H9 (cell line): Measurements from ENCODE around the gene PKD1. TPM values are rescaled to one million over a fixed set of nuclear protein-coding genes. Genes with fewer than 3 reads are reported as not detected.

Source experiments
- DNase-seq: peaks from one replicate; pipeline ENCODE4 v3.0.0-alpha.2; 2017
- H2AFZ ChIP-seq: one replicate; pipeline ENCODE4 v1.6.1; 2013; ENCODE audit warnings: mild to moderate bottlenecking, low read length, control low read depth, moderate library complexity
- H2AK5ac ChIP-seq: 2 replicates; pipeline ENCODE4 v1.6.1; 2013; ENCODE audit warnings: low read length, control low read depth, mixed read lengths; ENCODE audit not compliant: insufficient read length
- H2BK120ac ChIP-seq: one replicate; pipeline ENCODE4 v1.6.1; 2013; ENCODE audit warnings: low read depth, mild to moderate bottlenecking, low read length, control low read depth, inconsistent platforms; ENCODE audit not compliant: poor library complexity, severe bottlenecking
- H2BK12ac ChIP-seq: 2 replicates; pipeline ENCODE4 v1.6.1; 2013; ENCODE audit warnings: low read length, control low read depth, mixed read lengths, low read depth; ENCODE audit not compliant: insufficient read length
- H2BK15ac ChIP-seq: 2 replicates; pipeline ENCODE4 v1.6.1; 2013; ENCODE audit warnings: low read depth, low read length, control low read depth
- H2BK20ac ChIP-seq: one replicate; pipeline ENCODE4 v1.6.1; 2013; ENCODE audit warnings: low read depth, mild to moderate bottlenecking, low read length, control low read depth, inconsistent platforms; ENCODE audit not compliant: poor library complexity, severe bottlenecking
- H2BK5ac ChIP-seq: 2 replicates; pipeline ENCODE4 v1.6.1; 2013; ENCODE audit warnings: low read length, control low read depth, mixed read lengths; ENCODE audit not compliant: insufficient read length
- H3K14ac ChIP-seq: 2 replicates; pipeline ENCODE4 v1.6.1; 2013; ENCODE audit warnings: low read length, control low read depth; ENCODE audit not compliant: insufficient read depth
- H3K18ac ChIP-seq: 2 replicates; pipeline ENCODE4 v1.6.1; 2013; ENCODE audit warnings: low read depth, mild to moderate bottlenecking, mixed read lengths, low read length, control low read depth; ENCODE audit not compliant: insufficient read length
- H3K23ac ChIP-seq: 2 replicates; pipeline ENCODE4 v1.6.1; 2013; ENCODE audit warnings: low read length, control low read depth, mixed read lengths, low read depth; ENCODE audit not compliant: insufficient read length
- H3K23me2 ChIP-seq: 2 replicates; pipeline ENCODE4 v1.6.1; 2013; ENCODE audit warnings: low read depth, mild to moderate bottlenecking, mixed read lengths, low read length, control low read depth; ENCODE audit not compliant: insufficient read length, poor library complexity, severe bottlenecking
- H3K27ac ChIP-seq: 2 replicates; pipeline ENCODE4 v1.5.1; 2013; ENCODE audit warnings: low read length, control low read depth, mixed read lengths, low read depth; ENCODE audit not compliant: insufficient read length
- H3K27me3 ChIP-seq: 2 replicates; pipeline ENCODE4 v1.6.1; 2013; ENCODE audit warnings: low read length, control low read depth, inconsistent platforms; ENCODE audit not compliant: insufficient read depth
- H3K4ac ChIP-seq: 2 replicates; pipeline ENCODE4 v1.6.1; 2013; ENCODE audit warnings: low read depth, mild to moderate bottlenecking, control low read depth, inconsistent platforms, low read length, moderate library complexity
- H3K4me1 ChIP-seq: 2 replicates; pipeline ENCODE4 v1.6.1; 2013; ENCODE audit warnings: low read length, control low read depth, inconsistent platforms; ENCODE audit not compliant: insufficient read depth
- H3K4me2 ChIP-seq: 2 replicates; pipeline ENCODE4 v1.6.1; 2013; ENCODE audit warnings: low read length, control low read depth, mixed read lengths; ENCODE audit not compliant: insufficient read length, insufficient read depth
- H3K56ac ChIP-seq: 2 replicates; pipeline ENCODE4 v1.6.1; 2013; ENCODE audit warnings: low read depth, mild to moderate bottlenecking, mixed read lengths, low read length, control low read depth; ENCODE audit not compliant: insufficient read length
- H3K79me1 ChIP-seq: 2 replicates; pipeline ENCODE4 v1.6.1; 2013; ENCODE audit warnings: low read depth, mild to moderate bottlenecking, moderate library complexity, low read length, control low read depth, inconsistent platforms; ENCODE audit not compliant: insufficient read depth, poor library complexity, severe bottlenecking
- H3K79me2 ChIP-seq: 2 replicates; pipeline ENCODE4 v1.6.1; 2013; ENCODE audit warnings: low read length, control low read depth, inconsistent platforms; ENCODE audit not compliant: insufficient read depth
- H3K9ac ChIP-seq: 2 replicates; pipeline ENCODE4 v1.6.1; 2013; ENCODE audit warnings: low read length, control low read depth, mixed read lengths; ENCODE audit not compliant: insufficient read length; ENCODE audit errors: extremely low read depth
- H3K9me3 ChIP-seq: one replicate; pipeline ENCODE4 v1.6.1; 2013; ENCODE audit warnings: low read depth, low read length, inconsistent platforms; ENCODE audit not compliant: control insufficient read depth
- H3T11ph ChIP-seq: one replicate; pipeline ENCODE4 v1.6.1; 2013; ENCODE audit warnings: mild to moderate bottlenecking, low read length, control low read depth, inconsistent platforms
- H4K20me1 ChIP-seq: one replicate; pipeline ENCODE4 v1.6.1; 2013; ENCODE audit not compliant: control insufficient read depth, insufficient read length, insufficient read depth
- H4K5ac ChIP-seq: 2 replicates; pipeline ENCODE4 v1.6.1; 2013; ENCODE audit warnings: low read depth, mild to moderate bottlenecking, mixed read lengths, low read length, control low read depth; ENCODE audit not compliant: insufficient read length
- H4K8ac ChIP-seq: replicated peaks from 2 replicates; pipeline ENCODE4 v1.6.1; 2013; ENCODE audit warnings: low read length, control low read depth, mixed read lengths, low read depth; ENCODE audit not compliant: insufficient read length
- H4K91ac ChIP-seq: 2 replicates; pipeline ENCODE4 v1.6.1; 2013; ENCODE audit warnings: low read depth, mild to moderate bottlenecking, moderate library complexity, mixed read lengths, low read length, control low read depth; ENCODE audit not compliant: insufficient read length
- H3K27ac Mint-ChIP-seq, 3 experiments: 2 replicates in 2 of 3; 3 replicates in 1 of 3; pipeline ENCODE4 v1.8.0; 2020 to 2021; ENCODE audit warnings: mixed read lengths in 3 of 3, mild to moderate bottlenecking in 1 of 3, moderate library complexity in 1 of 3
- H3K27me3 Mint-ChIP-seq: 2 replicates; pipeline ENCODE4 v1.8.0; 2021; ENCODE audit warnings: low read depth, mild to moderate bottlenecking, moderate library complexity, mixed read lengths
- H3K36me3 Mint-ChIP-seq, 3 experiments: 2 replicates in 2 of 3; 3 replicates in 1 of 3; pipeline ENCODE4 v1.8.0; 2020 to 2021; ENCODE audit warnings: low read depth in 3 of 3, mixed read lengths in 3 of 3; ENCODE audit not compliant: insufficient read depth in 1 of 3
- H3K4me1 Mint-ChIP-seq, 2 experiments: 2 replicates each; pipeline ENCODE4 v1.8.0; 2020; ENCODE audit warnings: mixed read lengths in 2 of 2
- H3K4me3 Mint-ChIP-seq, 2 experiments: 2 replicates in 1 of 2; 3 replicates in 1 of 2; pipeline ENCODE4 v1.8.0; 2020 to 2021; ENCODE audit warnings: mild to moderate bottlenecking in 2 of 2, mixed read lengths in 2 of 2, moderate library complexity in 1 of 2
- H3K9me3 Mint-ChIP-seq, 2 experiments: 2 replicates in 1 of 2; 3 replicates in 1 of 2; pipeline ENCODE4 v1.8.0; 2020; ENCODE audit warnings: mild to moderate bottlenecking in 2 of 2, mixed read lengths in 2 of 2, moderate library complexity in 1 of 2
- WGBS: extraction: QIAGEN DNeasy Blood & Tissue Kit; methylation state at CpG from one replicate; pipeline ENCODE4 v1.1.7; 2013; ENCODE audit warnings: missing lambda C conversion rate, low lambda C conversion rate, mixed read lengths; ENCODE audit not compliant: insufficient read length; ENCODE audit errors: extremely low coverage; 5-methylcytosine and 5-hydroxymethylcytosine counted together
- total RNA-seq: library from RNA; stranded (reverse); gene quantifications from 2 replicates; pipeline ENCODE4 v1.2.1, GENCODE V29; 2021
- TF ChIP-seq, protein P1 (sequence below): fragments of 200-600 bp; sonication (generic); conservative IDR thresholded peaks from 3 replicates; pipeline ENCODE4 v1.8.0; 2021; ENCODE audit warnings: antibody characterized with exemption, mild to moderate bottlenecking

The PKD1 gene
- total RNA-seq, 1 experiment from 2014 or later = 88.0 TPM

DNA sequence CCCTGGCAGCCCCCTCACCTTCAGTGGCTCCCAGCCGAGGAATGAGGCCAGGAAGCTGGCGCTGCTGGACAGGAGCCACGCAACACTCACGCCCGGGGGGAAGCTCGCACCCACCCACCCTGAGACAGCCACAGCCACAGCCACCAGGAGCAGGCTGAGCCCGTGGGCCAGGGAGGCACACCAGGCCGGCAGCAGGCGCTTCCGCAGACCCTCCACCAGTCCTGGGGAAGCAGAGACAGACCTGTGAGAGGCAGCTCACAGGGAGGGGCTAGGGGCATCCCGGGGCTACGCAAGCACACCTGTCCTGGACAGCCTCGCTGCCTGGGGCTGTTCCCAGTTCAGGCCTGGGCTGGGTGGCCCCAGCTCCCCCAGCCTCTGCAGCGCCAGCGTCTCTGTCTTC is 41.9 kb downstream of the PKD1 start:
- H3K4me1 ChIP-seq = no peaks in the 10 kb centered on the region
- Mint-ChIP-seq H3K27me3 (no peaks in the 10 kb centered on the region), H3K4me3 (no peak overlapping the region), H3K36me3 (peaks cover 0 to 19% (median 18%) of the 10 kb centered on the region in 3 experiments; a peak in 5 of 7 replicates), H3K27ac (no peak overlapping the region), H3K9me3 (no peaks in the 10 kb centered on the region), H3K4me1 (no peaks in the 10 kb centered on the region)
- H3K79me2 ChIP-seq = no peaks in the 10 kb centered on the region
- H4K5ac ChIP-seq = no peak overlapping the region
- no peak overlapping the region for H4K8ac ChIP-seq
- no peak overlapping the region for H2BK15ac ChIP-seq
- no peaks in the 10 kb centered on the region for H3K27me3 ChIP-seq
- H2AFZ ChIP-seq = no peak overlapping the region
- H3K23me2 ChIP-seq = no peaks in the 10 kb centered on the region
- H3K9me3 ChIP-seq = no peaks in the 10 kb centered on the region
- no CpG with 5 or more reads among the region's 15 CpGs for WGBS
- H3K27ac ChIP-seq = no peak overlapping the region
- H2AK5ac ChIP-seq = no peak overlapping the region
- no peaks in the 10 kb centered on the region for H3K79me1 ChIP-seq
- H2BK12ac ChIP-seq = no peak overlapping the region
- no peak overlapping the region; the same call in 1 of the 2 replicates for H3K14ac ChIP-seq
- no peak overlapping the region for H3K56ac ChIP-seq
- TF ChIP-seq, protein P1, sequence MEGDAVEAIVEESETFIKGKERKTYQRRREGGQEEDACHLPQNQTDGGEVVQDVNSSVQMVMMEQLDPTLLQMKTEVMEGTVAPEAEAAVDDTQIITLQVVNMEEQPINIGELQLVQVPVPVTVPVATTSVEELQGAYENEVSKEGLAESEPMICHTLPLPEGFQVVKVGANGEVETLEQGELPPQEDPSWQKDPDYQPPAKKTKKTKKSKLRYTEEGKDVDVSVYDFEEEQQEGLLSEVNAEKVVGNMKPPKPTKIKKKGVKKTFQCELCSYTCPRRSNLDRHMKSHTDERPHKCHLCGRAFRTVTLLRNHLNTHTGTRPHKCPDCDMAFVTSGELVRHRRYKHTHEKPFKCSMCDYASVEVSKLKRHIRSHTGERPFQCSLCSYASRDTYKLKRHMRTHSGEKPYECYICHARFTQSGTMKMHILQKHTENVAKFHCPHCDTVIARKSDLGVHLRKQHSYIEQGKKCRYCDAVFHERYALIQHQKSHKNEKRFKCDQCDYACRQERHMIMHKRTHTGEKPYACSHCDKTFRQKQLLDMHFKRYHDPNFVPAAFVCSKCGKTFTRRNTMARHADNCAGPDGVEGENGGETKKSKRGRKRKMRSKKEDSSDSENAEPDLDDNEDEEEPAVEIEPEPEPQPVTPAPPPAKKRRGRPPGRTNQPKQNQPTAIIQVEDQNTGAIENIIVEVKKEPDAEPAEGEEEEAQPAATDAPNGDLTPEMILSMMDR = no peak
- H3K4me2 ChIP-seq = no peak overlapping the region
- no peak overlapping the region for H3K18ac ChIP-seq
- no peak overlapping the region for H2BK5ac ChIP-seq
- H2BK20ac ChIP-seq = no peak overlapping the region
- no peak overlapping the region for H3T11ph ChIP-seq
- H3K9ac ChIP-seq = no peak overlapping the region
- H4K20me1 ChIP-seq = no peaks in the 10 kb centered on the region
- no peak for DNase-seq
- no peak overlapping the region for H3K4ac ChIP-seq
- no peak overlapping the region for H4K91ac ChIP-seq
- no peak overlapping the region for H2BK120ac ChIP-seq
- H3K23ac ChIP-seq = no peak overlapping the region
